ENCODE results near the gene NHSL2.

GRCh38 chrX:72081605-72082320, 171.1 kb downstream of the NHSL2 start:
- TF ChIP-seq CTCF (conservative IDR thresholded peaks at IDR 0.05; ENCODE audit: low read depth, low read length) (no peak), EZH2 (IDR thresholded peaks at IDR 0.05; ENCODE audit: borderline replicate concordance, low read depth, low read length, poor library complexity, severe bottlenecking) (no peak)

Data from A673 (cell line).